ENCODE results near the gene CD226. TPM values are rescaled to one million over a fixed set of nuclear protein-coding genes. Genes with fewer than 3 reads are reported as not detected.

CD226 gene
- total and polyA plus RNA-seq, 2 of the 13 experiments (the other 11 are each of a cell fraction or from before 2014, with no cell fraction given) = 0.13 to 0.77 TPM

- TF ChIP-seq ZNF460 (CRISPR knock-in tag; IDR thresholded peaks at IDR 0.05; ENCODE audit: borderline replicate concordance) = no peak
- TF ChIP-seq ZNF800 (CRISPR knock-in tag; IDR thresholded peaks at IDR 0.05) = no peak
- TF ChIP-seq ZFX (CRISPR knock-in tag; IDR thresholded peaks at IDR 0.05; ENCODE audit: low read depth) = no peak
- no peak for TF ChIP-seq MIER2 (CRISPR knock-in tag; IDR thresholded peaks at IDR 0.05)
- TF ChIP-seq AHDC1 (CRISPR knock-in tag; IDR thresholded peaks at IDR 0.05; ENCODE audit: borderline replicate concordance) = no peak
- no peak for TF ChIP-seq PBX2 (CRISPR knock-in tag; IDR thresholded peaks at IDR 0.05)
- no peak for TF ChIP-seq ZNF552 (CRISPR knock-in tag; IDR thresholded peaks at IDR 0.05; ENCODE audit: borderline replicate concordance)
- TF ChIP-seq RFX1 (IDR thresholded peaks at IDR 0.05) = no peak
- no peak for TF ChIP-seq KAT7 (CRISPR knock-in tag; IDR thresholded peaks at IDR 0.05; ENCODE audit: borderline replicate concordance)
- TF ChIP-seq CEBPG (CRISPR knock-in tag; IDR thresholded peaks at IDR 0.05) = no peak
These were observed 11.5 kb downstream of the CD226 start (continued) for GRCh38 chr18:69936191-69936558.
